C4-2B (cell line): ENCODE measurements around the gene FZD1.
A peak's percentile ranks its signal among the peaks of the same experiment; 100 is the strongest.

Source experiments
- H3K27ac ChIP-seq: fragments of 450-650 bp; 2 replicates; pipeline ENCODE4 v1.5.1; 2017
- CTCF ChIP-seq: fragments of 450-650 bp; conservative IDR thresholded peaks from 2 replicates; pipeline ENCODE4 v1.5.1; 2017; ENCODE audit warnings: mild to moderate bottlenecking
- ZFX ChIP-seq: fragments of 450-650 bp; IDR thresholded peaks from 2 replicates; pipeline ENCODE4 v1.6.1; 2017

FZD1 gene

DNA sequence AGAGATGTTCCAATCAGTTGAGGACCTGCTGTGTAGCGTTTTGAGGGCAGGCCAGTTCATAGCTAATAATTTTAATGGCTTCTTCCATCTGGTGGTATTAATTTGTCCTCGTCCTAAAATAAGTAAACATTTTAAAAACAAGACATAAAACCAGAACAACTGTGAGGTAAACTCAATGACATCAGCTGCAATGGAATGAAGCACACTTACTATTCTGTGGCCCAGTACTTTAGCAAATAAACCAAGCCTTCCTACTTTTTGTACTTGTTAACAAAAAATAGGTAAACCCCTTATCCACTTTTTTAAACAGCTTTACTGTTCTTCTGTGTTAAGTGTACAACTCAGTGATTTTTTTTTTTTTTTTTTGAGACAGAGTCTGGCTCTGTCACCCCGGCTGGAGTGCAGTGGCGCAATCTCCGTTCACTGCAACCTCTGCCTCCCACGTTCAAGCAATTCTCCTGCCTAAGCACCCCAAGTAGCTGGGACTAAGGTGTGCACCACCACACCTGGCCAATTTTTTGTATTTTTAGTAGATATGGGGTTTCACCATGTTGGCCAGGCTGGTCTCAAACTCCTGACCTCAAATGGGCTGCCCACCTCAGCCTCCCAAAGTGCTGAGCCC lies 28.9 kb upstream of the FZD1 start:
- no peak for TF ChIP-seq CTCF
- TF ChIP-seq ZFX: no peak
- no peak overlapping the region for H3K27ac ChIP-seq

DNA sequence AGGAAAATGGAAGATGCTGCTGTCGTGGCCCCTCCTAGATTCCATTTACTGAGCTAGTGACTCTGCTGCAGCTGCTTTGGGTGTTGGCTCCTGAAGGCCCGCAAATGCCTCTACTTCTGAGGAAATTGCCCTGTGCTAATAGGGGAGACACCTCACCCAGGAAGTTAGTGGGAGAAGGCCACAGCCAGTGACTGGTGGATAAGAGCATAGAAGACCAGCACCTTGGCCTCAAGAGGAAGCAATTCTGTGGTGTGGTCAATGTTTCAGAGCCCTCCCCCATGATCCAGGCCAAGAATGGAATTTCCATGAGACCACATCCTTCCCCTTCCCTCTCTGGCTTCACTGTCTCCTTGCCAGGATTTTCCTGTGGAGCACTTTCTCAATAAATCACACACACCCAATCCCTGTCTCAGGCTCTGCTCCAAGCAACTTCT lies 25.0 kb upstream of the FZD1 start:
- TF ChIP-seq CTCF (no peak), ZFX (no peak)
- H3K27ac ChIP-seq: no peak overlapping the region

- TF ChIP-seq ZFX (no peak), CTCF (no peak)
- H3K27ac ChIP-seq: no peak overlapping the region
Measured at GRCh38 chr7:91239772-91240171, 24.5 kb upstream of the FZD1 start.

GRCh38 chr7:91240376-91240941 lies 23.8 kb upstream of the FZD1 start:
- H3K27ac ChIP-seq: no peak overlapping the region
- TF ChIP-seq ZFX: no peak
- TF ChIP-seq CTCF: no peak

DNA sequence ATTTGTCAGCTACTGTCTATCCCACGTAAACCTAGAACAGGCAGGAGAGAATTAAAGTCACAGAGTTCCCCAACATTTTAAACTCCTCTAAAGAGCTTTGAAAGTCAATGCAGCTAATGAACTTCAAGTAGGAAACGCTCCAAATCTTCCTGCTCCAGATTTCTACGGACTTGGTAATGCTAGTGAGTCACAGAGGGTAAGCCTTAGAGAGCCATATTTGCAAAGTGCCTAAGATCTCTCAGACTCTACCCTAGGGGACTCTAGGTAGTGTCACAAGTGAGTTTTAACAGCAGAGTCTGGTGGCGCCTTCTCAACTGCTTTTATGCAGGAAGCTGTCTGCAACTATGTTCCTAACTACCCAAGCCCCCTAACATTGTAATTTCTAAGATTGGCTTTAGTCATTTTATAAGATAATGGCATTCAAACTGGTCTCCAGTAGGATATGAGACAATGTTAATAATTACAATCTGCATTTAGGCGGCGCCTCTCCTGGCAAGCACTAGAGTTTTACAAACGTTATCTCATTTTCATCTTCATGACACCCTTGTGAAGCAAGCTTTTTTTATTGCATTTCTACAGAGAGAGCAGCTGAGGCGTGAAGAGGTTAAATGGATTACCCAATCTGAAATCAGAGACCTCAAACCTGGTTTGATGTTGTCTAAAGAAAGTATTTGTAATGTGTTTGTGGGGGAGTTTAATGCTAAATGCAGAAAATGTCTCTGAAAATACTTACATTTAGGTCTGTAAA lies 22.0 kb upstream of the FZD1 start:
- H3K27ac ChIP-seq: no peak overlapping the region
- TF ChIP-seq ZFX (no peak), CTCF (no peak)

DNA sequence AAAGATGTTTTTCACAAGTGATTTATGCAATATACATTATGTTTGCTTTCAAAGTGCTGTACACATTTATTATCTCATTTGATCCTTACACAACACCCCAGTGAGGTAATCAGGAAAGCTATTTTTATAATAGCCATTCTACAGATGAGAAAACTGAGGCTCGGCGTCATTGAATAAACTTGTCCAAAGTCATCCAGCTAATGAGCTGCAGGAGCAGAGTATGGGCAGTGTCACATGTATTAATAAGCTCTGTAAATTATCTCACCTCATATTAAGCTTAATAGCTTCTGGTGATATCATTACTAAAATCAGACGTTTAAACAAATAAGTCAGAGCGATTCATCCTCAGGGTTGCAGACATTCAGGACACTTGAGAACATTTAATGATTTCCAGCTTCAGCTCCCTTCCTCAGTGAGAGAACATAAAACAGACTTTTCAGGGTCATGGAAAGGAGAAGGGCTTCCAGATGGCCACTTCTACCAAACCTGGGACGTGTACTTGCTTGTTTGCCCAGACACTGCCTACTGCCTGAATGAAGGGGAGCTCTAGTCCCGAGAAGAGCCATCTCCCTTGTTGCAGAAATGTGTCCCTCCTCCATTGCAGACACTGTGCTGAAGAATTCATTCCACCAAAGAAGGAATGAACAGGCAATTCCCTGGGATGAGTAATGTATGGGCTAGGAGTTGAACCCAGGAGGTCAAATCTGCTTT lies 20.5 kb upstream of the FZD1 start:
- no peak overlapping the region for H3K27ac ChIP-seq
- no peak for TF ChIP-seq CTCF

DNA sequence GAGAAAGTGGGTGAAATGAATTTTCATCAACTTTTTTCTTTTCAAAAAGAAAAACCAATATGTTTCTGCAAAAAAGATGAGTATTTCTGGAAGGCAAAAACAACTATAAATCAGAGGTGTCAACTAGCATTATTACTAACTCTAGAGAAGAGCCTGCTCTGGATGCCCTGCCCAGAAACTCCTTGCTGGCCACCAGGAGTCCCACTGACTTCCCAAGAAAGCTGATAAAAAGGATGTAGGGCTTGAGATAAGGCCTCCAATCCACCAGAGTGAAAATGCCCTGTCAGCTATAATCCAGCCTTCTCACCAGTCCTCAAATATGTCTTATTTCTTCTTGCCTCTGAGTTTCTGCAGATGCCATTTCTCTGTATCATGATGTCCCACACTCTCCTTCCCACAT lies 16.7 kb upstream of the FZD1 start:
- no peak overlapping the region for H3K27ac ChIP-seq
- TF ChIP-seq ZFX (no peak), CTCF (peak; percentile 6; the same call in 1 of the 2 replicates)
